SHP77 (cell line): Measurements from ENCODE around the gene MAN2C1.
A peak's percentile ranks its signal among the peaks of the same experiment; 100 is the strongest.
"Not testable (repeated sequence)": the region's sequence is repeated elsewhere in the genome, so short reads cannot be mapped to it uniquely, and the experiment has no call there.

Source experiments
- DNase-seq, 2 experiments: peaks; one replicate each; lab custom pipeline; 2025; lab: John Stamatoyannopoulos, UW

Gene MAN2C1

GRCh38 chr15:75346796-75347221 is 21.6 kb downstream of the MAN2C1 start, which contains the start of gene NEIL1:
Gene NEIL1, plus strand, starts transcription at chr15:75347039. Its CDS starts 1,867 bp downstream, at chr15:75348906.
- peak; percentile 2 to 58 for DNase-seq

DNA sequence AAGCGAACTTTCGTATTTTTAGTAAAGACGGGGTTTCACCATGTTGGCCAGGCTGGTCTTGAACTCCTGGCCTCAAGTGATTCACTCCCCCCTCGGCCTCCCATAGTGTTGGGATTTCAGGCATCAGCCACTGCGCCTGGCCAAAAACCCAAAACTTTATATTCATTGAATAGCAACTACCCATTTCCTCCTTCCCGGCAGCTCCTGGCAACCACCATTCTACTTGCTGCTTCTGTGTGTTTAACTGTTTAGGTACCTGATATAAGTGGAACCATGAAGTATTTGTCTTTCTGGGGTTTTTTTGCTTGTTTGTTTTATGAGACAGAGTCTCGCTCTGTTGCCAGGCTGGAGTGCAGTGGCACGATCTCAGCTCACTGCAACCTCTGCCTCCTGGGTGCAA is 24.5 kb downstream of the MAN2C1 start:
- not testable (repeated sequence) for DNase-seq

DNA sequence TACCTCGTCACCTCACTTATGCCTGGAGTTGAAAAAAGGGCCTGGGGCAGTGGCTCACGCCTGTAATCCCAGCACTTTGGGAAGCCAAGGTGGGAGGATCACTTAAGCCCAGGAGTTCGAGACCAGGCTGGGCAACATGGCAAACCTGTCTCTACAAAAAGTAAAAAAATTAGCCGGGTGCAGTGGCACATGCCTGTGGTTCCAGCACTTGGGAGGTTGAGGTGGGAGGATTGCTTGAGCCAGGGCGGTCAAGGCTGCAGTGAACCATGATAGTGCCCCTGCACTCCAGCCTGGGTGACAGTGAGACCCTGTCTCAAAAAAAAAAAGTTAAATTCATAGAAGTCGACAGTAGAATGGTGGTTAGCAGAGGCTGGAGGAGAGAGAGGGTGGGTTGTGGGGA is 26.2 kb downstream of the MAN2C1 start:
- no peak for DNase-seq

DNA sequence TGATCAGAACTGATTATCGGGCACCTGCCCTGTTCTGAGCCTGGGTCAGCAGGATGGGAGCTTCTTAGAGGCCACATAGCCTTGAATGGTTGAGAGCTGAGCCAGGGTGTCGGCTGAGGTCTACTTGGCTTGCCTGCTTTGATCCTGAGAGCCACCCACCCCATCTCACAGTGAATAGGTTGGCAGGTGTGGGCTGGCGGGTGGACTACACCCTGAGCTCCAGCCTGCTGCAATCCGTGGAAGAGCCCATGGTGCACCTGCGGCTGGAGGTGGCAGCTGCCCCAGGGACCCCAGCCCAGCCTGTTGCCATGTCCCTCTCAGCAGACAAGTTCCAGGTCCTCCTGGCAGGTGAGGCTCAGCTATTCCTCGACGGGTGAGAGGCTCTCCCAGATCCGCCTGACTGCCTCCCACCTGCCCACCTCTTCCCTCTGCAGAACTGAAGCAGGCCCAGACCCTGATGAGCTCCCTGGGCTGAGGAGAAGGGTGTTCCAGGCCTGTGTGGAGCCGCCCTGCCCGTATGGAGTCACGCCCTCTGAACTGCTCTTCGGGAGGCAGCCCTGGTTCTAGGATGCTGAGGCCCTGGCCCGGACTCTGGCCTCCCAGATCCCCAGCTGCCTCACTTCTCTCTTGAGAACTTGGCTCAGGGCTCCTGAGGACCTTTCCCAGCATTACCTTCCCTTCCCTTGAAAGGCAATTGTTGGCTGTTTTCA is 28.7 kb downstream of the MAN2C1 start:
- DNase-seq: no peak

DNA sequence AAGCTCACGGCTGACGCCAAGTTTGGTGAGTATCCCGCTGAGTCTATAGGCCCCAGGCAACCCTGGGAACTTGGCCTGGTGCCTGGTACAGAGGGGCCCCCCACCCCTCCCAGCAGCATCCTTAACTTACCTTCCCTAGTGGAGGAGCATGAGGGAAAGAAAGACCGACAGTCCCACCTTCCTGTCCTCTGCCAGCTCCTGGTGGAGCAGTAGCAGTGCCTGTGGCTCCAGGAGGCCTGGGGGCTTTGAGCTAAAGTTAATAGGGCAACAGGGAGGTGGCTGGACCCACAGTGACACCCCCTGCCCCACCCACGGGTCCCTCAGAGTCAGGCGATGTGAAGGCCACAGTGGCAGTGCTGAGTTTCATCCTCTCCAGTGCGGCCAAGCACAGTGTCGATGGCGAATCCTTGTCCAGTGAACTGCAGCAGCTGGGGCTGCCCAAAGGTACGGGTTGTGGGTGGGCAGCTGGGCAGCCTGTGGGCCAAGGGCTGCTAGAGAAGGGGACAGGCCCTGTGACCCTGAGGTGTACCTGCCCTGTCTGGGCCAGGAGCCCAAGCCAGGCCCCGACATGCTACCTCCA is 29.7 kb downstream of the MAN2C1 start:
- no peak for DNase-seq

DNA sequence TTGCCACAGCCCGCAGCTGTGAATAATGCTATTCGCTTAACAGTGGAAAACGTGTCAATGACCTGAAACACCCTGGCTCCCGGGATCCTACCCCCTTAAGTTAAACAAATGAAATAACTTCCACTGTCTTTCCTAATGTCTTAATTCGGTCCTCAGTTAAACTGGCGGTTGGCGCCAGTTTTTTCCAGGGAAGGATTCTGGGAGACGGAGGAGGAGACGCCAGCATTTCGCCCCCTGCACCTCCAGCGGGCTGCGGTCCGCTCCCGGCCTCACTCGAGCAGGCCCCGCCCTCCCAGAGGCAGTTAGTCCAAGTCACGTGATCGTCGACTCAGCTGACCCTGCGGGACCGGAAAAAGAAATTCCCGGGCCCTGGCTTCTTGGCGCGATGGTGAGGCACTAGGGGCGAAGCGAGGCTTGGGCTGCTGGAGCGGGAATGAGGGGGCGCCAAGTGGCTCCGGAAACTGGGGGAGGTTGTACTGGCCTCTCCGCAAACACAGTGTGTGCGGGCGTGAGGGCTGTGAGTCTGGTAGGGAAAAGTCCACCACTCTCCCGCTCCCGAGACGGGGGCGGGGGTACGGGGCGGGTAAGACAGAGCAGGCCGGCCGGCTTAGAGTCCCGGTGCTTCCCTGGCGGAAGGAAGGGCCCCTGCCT is 32.6 kb downstream of the MAN2C1 start, which contains the start of gene COMMD4:
Gene COMMD4 (plus strand): TSS at position 359 of the 651 bp plus-strand sequence. CDS start 27 bp downstream, at position 386.
- DNase-seq: peak; percentile 93 to 95

- DNase-seq: no peak
These were observed 33.1 kb downstream of the MAN2C1 start for GRCh38 chr15:75335313-75335704.

DNA sequence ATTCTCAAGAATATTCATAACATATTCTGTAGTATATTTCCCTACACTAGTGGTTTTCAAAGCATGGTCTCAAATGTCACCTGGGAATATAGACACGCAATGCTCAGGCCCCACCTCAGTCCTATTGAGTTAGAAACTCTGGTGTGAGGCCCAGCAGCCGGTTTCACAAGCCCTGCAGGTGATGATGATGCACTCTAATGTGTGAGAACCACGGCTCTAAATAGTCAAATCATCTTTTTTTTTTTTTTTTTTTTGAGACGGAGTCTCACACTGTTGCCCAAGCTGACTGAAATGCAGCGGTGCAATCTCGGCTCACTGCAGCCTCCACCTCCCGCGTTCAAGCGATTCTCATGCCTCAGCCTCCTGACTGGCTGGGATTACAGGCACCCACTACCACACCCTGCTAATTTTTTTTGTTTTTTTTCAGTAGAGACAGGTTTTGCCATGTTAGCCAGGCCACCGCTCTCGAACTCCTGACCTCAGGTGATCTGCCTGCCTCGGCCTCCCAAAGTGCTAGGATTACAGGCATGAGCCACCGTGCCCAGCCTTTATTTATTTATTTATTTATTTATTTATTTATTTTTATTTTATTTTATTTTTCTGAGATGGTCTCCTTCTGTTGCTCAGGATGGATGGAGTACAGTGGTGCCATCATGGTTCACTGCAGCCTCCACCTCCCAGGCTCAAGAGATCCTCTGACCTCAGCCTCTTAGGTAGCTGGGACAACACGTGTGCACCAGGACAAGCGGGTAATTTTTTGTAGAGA is 34.6 kb downstream of the MAN2C1 start:
- not testable (repeated sequence) for DNase-seq

- not testable (repeated sequence) for DNase-seq
These were observed 36.3 kb downstream of the MAN2C1 start for GRCh38 chr15:75332093-75332492.

- no peak for DNase-seq
These were observed 38.8 kb downstream of the MAN2C1 start for GRCh38 chr15:75329571-75329970.

GRCh38 chr15:75328493-75329314 is 39.7 kb downstream of the MAN2C1 start:
- DNase-seq: no peak

GRCh38 chr15:75327491-75327890 is 40.9 kb downstream of the MAN2C1 start:
- no peak for DNase-seq

DNA sequence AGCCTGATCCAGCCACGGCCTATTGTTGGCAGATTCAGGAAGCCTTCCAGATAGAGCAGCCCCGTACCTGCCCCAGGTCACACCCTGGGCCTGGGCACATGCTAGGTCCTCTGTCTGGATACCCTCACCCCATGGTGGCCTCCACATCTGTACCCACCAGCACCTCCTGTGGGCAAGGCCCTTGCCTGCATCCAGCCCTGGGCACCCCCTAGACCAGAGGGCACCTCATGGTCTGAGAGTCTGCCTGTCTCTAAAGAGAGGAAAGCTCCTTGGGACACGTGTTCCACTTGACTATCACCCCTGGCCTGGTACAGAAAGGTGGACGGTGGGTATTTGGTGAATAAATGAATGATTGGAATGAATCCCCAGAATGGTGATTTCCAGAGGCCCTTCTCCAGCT is 41.4 kb downstream of the MAN2C1 start:
- DNase-seq: no peak

- no peak for DNase-seq
These were observed 42.5 kb downstream of the MAN2C1 start for GRCh38 chr15:75325922-75326321.

DNA sequence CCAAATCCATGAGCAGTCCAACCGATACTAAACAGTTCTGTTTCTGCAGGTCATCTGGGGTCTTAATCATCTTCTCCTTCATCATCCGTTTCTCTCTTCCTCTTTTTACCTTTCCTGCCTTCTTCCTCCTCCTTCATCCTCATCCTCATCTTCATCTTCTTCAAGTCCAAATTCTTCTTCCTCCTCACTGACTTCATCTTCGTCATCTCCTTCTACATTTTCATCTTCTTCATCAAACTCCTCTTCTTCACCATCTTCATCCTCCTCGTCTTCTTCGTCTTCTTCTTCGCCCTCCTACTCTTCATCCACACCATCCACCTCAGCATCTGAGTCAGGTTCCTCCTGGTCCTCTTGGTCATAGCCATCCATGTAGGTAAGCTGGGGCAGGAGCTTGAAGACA is 46.7 kb downstream of the MAN2C1 start:
- DNase-seq: no peak

- DNase-seq: not testable (repeated sequence)
These were observed 49.0 kb downstream of the MAN2C1 start for GRCh38 chr15:75319231-75319897.

- DNase-seq: no peak
These were observed 53.7 kb downstream of the MAN2C1 start for GRCh38 chr15:75314552-75315290.

- DNase-seq: no peak
These were observed 55.1 kb downstream of the MAN2C1 start for GRCh38 chr15:75313116-75313845.

- not testable (repeated sequence) for DNase-seq
These were observed 55.9 kb downstream of the MAN2C1 start for GRCh38 chr15:75312548-75312947.
